Measurements from ENCODE around the gene VSIG10L2. TPM values are rescaled to one million over a fixed set of nuclear protein-coding genes. Genes with fewer than 3 reads are reported as not detected.

Gene VSIG10L2
- total RNA-seq, 2 experiments from 2014 or later: not detected

Other genes with a start within 250 kb of the VSIG10L2 start
- not detected for gene PATE1, start 199.8 kb upstream of the VSIG10L2 start, total RNA-seq
- gene PATE2, start 167.2 kb upstream of the VSIG10L2 start, total RNA-seq: not detected
- not detected for gene PATE3, start 157.9 kb upstream of the VSIG10L2 start, total RNA-seq
- not detected for gene PATE4, start 112.7 kb upstream of the VSIG10L2 start, total RNA-seq
- gene HYLS1, start 58.4 kb upstream of the VSIG10L2 start, total RNA-seq: 10 to 100 TPM; 11.1 to 11.7 TPM
- gene PUS3, start 42.8 kb upstream of the VSIG10L2 start, total RNA-seq: 10 to 100 TPM; 11.9 to 16.0 TPM
- gene DDX25, start 41.5 kb upstream of the VSIG10L2 start, total RNA-seq: not detected
- gene CDON, start 116.8 kb downstream of the VSIG10L2 start, total RNA-seq: 1 to 10 TPM; 3.6 to 4.1 TPM

Measured in activated CD8-positive, alpha-beta T cell treated with anti-CD3 and anti-CD28 coated beads, Interleukin-2, amount 10 ng/mL, durations not matched to agents 7 days and 5 days (primary cell).